ENCODE results near the gene CDH13. TPM values are rescaled to one million over a fixed set of nuclear protein-coding genes. Genes with fewer than 3 reads are reported as not detected.

The CDH13 gene
- total RNA-seq, 1 experiment from 2014 or later = 0.56 TPM

GRCh38 chr16:83271970-83272575 lies 645.3 kb downstream of the CDH13 start:
- Histone ChIP-seq H3K9ac (ENCODE audit: low read length) (no peak overlapping the region), H3K27me3 (ENCODE audit: low read length) (no peaks in the 10 kb centered on the region), H3K4me1 (ENCODE audit: low read length) (no peaks in the 10 kb centered on the region), H3K9me3 (ENCODE audit: low read length) (no peaks in the 10 kb centered on the region), H3K36me3 (ENCODE audit: insufficient read depth, low read length) (no peaks in the 10 kb centered on the region), H3K79me2 (ENCODE audit: low read length) (no peaks in the 10 kb centered on the region), H4K20me1 (ENCODE audit: insufficient read depth, low read depth, low read length) (no peaks in the 10 kb centered on the region), H3K9me2 (replicated peaks; ENCODE audit: insufficient read depth, low read length) (no peaks in the 10 kb centered on the region), H3K4me2 (ENCODE audit: low read depth, low read length, poor library complexity, severe bottlenecking) (no peak overlapping the region), H2AFZ (ENCODE audit: low read length) (no peak overlapping the region), H3K27ac (ENCODE audit: low read length) (no peak overlapping the region), H3K4me3 (ENCODE audit: low read length) (no peak overlapping the region)
- DNase-seq = no peak

GRCh38 chr16:83272843-83273242 lies 646.1 kb downstream of the CDH13 start:
- H3K4me3 ChIP-seq (ENCODE audit: low read length) = no peak overlapping the region
- no peak overlapping the region for H3K27ac ChIP-seq (ENCODE audit: low read length)
- no peaks in the 10 kb centered on the region for H3K9me2 ChIP-seq (replicated peaks; ENCODE audit: insufficient read depth, low read length)
- H3K79me2 ChIP-seq (ENCODE audit: low read length) = no peaks in the 10 kb centered on the region
- DNase-seq = no peak
- H3K9ac ChIP-seq (ENCODE audit: low read length) = no peak overlapping the region
- H3K27me3 ChIP-seq (ENCODE audit: low read length) = no peaks in the 10 kb centered on the region
- H3K4me1 ChIP-seq (ENCODE audit: low read length) = no peaks in the 10 kb centered on the region
- no peaks in the 10 kb centered on the region for H3K36me3 ChIP-seq (ENCODE audit: insufficient read depth, low read length)
- H3K4me2 ChIP-seq (ENCODE audit: low read depth, low read length, poor library complexity, severe bottlenecking) = no peak overlapping the region
- no peaks in the 10 kb centered on the region for H3K9me3 ChIP-seq (ENCODE audit: low read length)
- no peak overlapping the region for H2AFZ ChIP-seq (ENCODE audit: low read length)
- H4K20me1 ChIP-seq (ENCODE audit: insufficient read depth, low read depth, low read length) = no peaks in the 10 kb centered on the region

GRCh38 chr16:83273504-83274173 lies 646.9 kb downstream of the CDH13 start:
- no peak overlapping the region for H2AFZ ChIP-seq (ENCODE audit: low read length)
- H3K27ac ChIP-seq (ENCODE audit: low read length) = no peak overlapping the region
- H3K9ac ChIP-seq (ENCODE audit: low read length) = no peak overlapping the region
- no peaks in the 10 kb centered on the region for H4K20me1 ChIP-seq (ENCODE audit: insufficient read depth, low read depth, low read length)
- no peaks in the 10 kb centered on the region for H3K9me3 ChIP-seq (ENCODE audit: low read length)
- H3K4me3 ChIP-seq (ENCODE audit: low read length) = no peak overlapping the region
- no peaks in the 10 kb centered on the region for H3K36me3 ChIP-seq (ENCODE audit: insufficient read depth, low read length)
- H3K4me2 ChIP-seq (ENCODE audit: low read depth, low read length, poor library complexity, severe bottlenecking) = no peak overlapping the region
- no peaks in the 10 kb centered on the region for H3K27me3 ChIP-seq (ENCODE audit: low read length)
- no peak for DNase-seq
- H3K9me2 ChIP-seq (replicated peaks; ENCODE audit: insufficient read depth, low read length) = no peaks in the 10 kb centered on the region
- H3K79me2 ChIP-seq (ENCODE audit: low read length) = no peaks in the 10 kb centered on the region
- no peaks in the 10 kb centered on the region for H3K4me1 ChIP-seq (ENCODE audit: low read length)

- H3K36me3 ChIP-seq (ENCODE audit: insufficient read depth, low read length) = no peaks in the 10 kb centered on the region
- H2AFZ ChIP-seq (ENCODE audit: low read length) = no peak overlapping the region
- DNase-seq = no peak
- no peaks in the 10 kb centered on the region for H3K27me3 ChIP-seq (ENCODE audit: low read length)
- H3K9me2 ChIP-seq (replicated peaks; ENCODE audit: insufficient read depth, low read length) = no peaks in the 10 kb centered on the region
- H3K9ac ChIP-seq (ENCODE audit: low read length) = no peak overlapping the region
- H3K4me3 ChIP-seq (ENCODE audit: low read length) = no peak overlapping the region
- no peaks in the 10 kb centered on the region for H4K20me1 ChIP-seq (ENCODE audit: insufficient read depth, low read depth, low read length)
- H3K4me1 ChIP-seq (ENCODE audit: low read length) = no peaks in the 10 kb centered on the region
- H3K9me3 ChIP-seq (ENCODE audit: low read length) = no peaks in the 10 kb centered on the region
- H3K4me2 ChIP-seq (ENCODE audit: low read depth, low read length, poor library complexity, severe bottlenecking) = no peak overlapping the region
- H3K27ac ChIP-seq (ENCODE audit: low read length) = no peak overlapping the region
- H3K79me2 ChIP-seq (ENCODE audit: low read length) = no peaks in the 10 kb centered on the region
Measured at GRCh38 chr16:83279251-83279650, 652.5 kb downstream of the CDH13 start.

- DNase-seq = no peak
- H3K4me3 ChIP-seq (ENCODE audit: low read length) = no peak overlapping the region
- no peak overlapping the region for H3K27ac ChIP-seq (ENCODE audit: low read length)
- H2AFZ ChIP-seq (ENCODE audit: low read length) = no peak overlapping the region
- no peaks in the 10 kb centered on the region for H3K27me3 ChIP-seq (ENCODE audit: low read length)
- H3K9me2 ChIP-seq (replicated peaks; ENCODE audit: insufficient read depth, low read length) = no peaks in the 10 kb centered on the region
- no peaks in the 10 kb centered on the region for H3K9me3 ChIP-seq (ENCODE audit: low read length)
- H3K36me3 ChIP-seq (ENCODE audit: insufficient read depth, low read length) = no peaks in the 10 kb centered on the region
- H4K20me1 ChIP-seq (ENCODE audit: insufficient read depth, low read depth, low read length) = no peaks in the 10 kb centered on the region
- no peak overlapping the region for H3K9ac ChIP-seq (ENCODE audit: low read length)
- H3K4me2 ChIP-seq (ENCODE audit: low read depth, low read length, poor library complexity, severe bottlenecking) = no peak overlapping the region
- H3K79me2 ChIP-seq (ENCODE audit: low read length) = no peaks in the 10 kb centered on the region
- H3K4me1 ChIP-seq (ENCODE audit: low read length) = peaks cover 15% of the 10 kb centered on the region
Measured at GRCh38 chr16:83285921-83286320, 659.2 kb downstream of the CDH13 start.

GRCh38 chr16:83296505-83296904 lies 669.7 kb downstream of the CDH13 start:
- Histone ChIP-seq H3K27ac (ENCODE audit: low read length) (no peak overlapping the region), H3K27me3 (ENCODE audit: low read length) (no peaks in the 10 kb centered on the region), H3K4me3 (ENCODE audit: low read length) (no peak overlapping the region), H3K4me1 (ENCODE audit: low read length) (peaks cover 10% of the 10 kb centered on the region), H3K4me2 (ENCODE audit: low read depth, low read length, poor library complexity, severe bottlenecking) (no peak overlapping the region), H2AFZ (ENCODE audit: low read length) (no peak overlapping the region), H3K79me2 (ENCODE audit: low read length) (no peaks in the 10 kb centered on the region), H3K9me3 (ENCODE audit: low read length) (no peaks in the 10 kb centered on the region), H4K20me1 (ENCODE audit: insufficient read depth, low read depth, low read length) (no peaks in the 10 kb centered on the region), H3K9me2 (replicated peaks; ENCODE audit: insufficient read depth, low read length) (no peaks in the 10 kb centered on the region), H3K36me3 (ENCODE audit: insufficient read depth, low read length) (no peaks in the 10 kb centered on the region), H3K9ac (ENCODE audit: low read length) (no peak overlapping the region)
- DNase-seq = no peak

- H3K4me1 ChIP-seq (ENCODE audit: low read length) = peaks cover 10% of the 10 kb centered on the region
- no peaks in the 10 kb centered on the region for H3K27me3 ChIP-seq (ENCODE audit: low read length)
- no peak for DNase-seq
- H3K36me3 ChIP-seq (ENCODE audit: insufficient read depth, low read length) = no peaks in the 10 kb centered on the region
- no peaks in the 10 kb centered on the region for H3K9me3 ChIP-seq (ENCODE audit: low read length)
- no peak overlapping the region for H3K4me3 ChIP-seq (ENCODE audit: low read length)
- no peak overlapping the region for H3K4me2 ChIP-seq (ENCODE audit: low read depth, low read length, poor library complexity, severe bottlenecking)
- no peak overlapping the region for H3K9ac ChIP-seq (ENCODE audit: low read length)
- H3K9me2 ChIP-seq (replicated peaks; ENCODE audit: insufficient read depth, low read length) = no peaks in the 10 kb centered on the region
- no peaks in the 10 kb centered on the region for H3K79me2 ChIP-seq (ENCODE audit: low read length)
- H2AFZ ChIP-seq (ENCODE audit: low read length) = no peak overlapping the region
- no peaks in the 10 kb centered on the region for H4K20me1 ChIP-seq (ENCODE audit: insufficient read depth, low read depth, low read length)
- H3K27ac ChIP-seq (ENCODE audit: low read length) = no peak overlapping the region
Measured at GRCh38 chr16:83298541-83298940, 671.8 kb downstream of the CDH13 start.

GRCh38 chr16:83300326-83300725 lies 673.6 kb downstream of the CDH13 start:
- no peak overlapping the region for H3K9ac ChIP-seq (ENCODE audit: low read length)
- H3K79me2 ChIP-seq (ENCODE audit: low read length) = no peaks in the 10 kb centered on the region
- no peaks in the 10 kb centered on the region for H3K9me2 ChIP-seq (replicated peaks; ENCODE audit: insufficient read depth, low read length)
- H3K9me3 ChIP-seq (ENCODE audit: low read length) = no peaks in the 10 kb centered on the region
- H3K36me3 ChIP-seq (ENCODE audit: insufficient read depth, low read length) = no peaks in the 10 kb centered on the region
- H3K4me1 ChIP-seq (ENCODE audit: low read length) = peaks cover 4% of the 10 kb centered on the region
- no peak overlapping the region for H2AFZ ChIP-seq (ENCODE audit: low read length)
- H3K27ac ChIP-seq (ENCODE audit: low read length) = no peak overlapping the region
- no peak overlapping the region for H3K4me3 ChIP-seq (ENCODE audit: low read length)
- no peaks in the 10 kb centered on the region for H4K20me1 ChIP-seq (ENCODE audit: insufficient read depth, low read depth, low read length)
- H3K4me2 ChIP-seq (ENCODE audit: low read depth, low read length, poor library complexity, severe bottlenecking) = no peak overlapping the region
- no peak for DNase-seq
- H3K27me3 ChIP-seq (ENCODE audit: low read length) = no peaks in the 10 kb centered on the region
